PC-3 (cell line): ENCODE results near the gene ARHGAP12. TPM values are rescaled to one million over a fixed set of nuclear protein-coding genes. Genes with fewer than 3 reads are reported as not detected.

Experiments used
- ATAC-seq: fragments of 200-7000 bp; cut with Tn5 transposase; 2 replicates; pipeline ENCODE4 v1.9.1; 2020; ENCODE audit warnings: mild to moderate bottlenecking, moderate library complexity
- BruUV-seq: library from RNA; stranded (reverse); fragments of 400-500 nt; replicated peaks from 2 replicates; lab custom pipeline; 2021; lab: Mats Ljungman, UMichigan
- CTCF ChIA-PET: fragments of 300-600 bp; sonication (Branson Sonifier 250); formaldehyde crosslinking; loops from one replicate; lab custom pipeline; 2022; ENCODE audit warnings: antibody characterized with exemption; lab: Charles Lee
- POLR2A ChIA-PET: fragments of 300-600 bp; sonication (Branson Sonifier 250); formaldehyde crosslinking; loops from one replicate; lab custom pipeline; 2022; ENCODE audit warnings: antibody characterized with exemption; ENCODE audit not compliant: unreplicated experiment; lab: Charles Lee
- DNase-seq: peaks from one replicate; pipeline ENCODE4 v3.0.0-alpha.2; 2015
- H2AFZ ChIP-seq: fragments of 300-600 bp; sonication (generic); 2 replicates; pipeline ENCODE4 v1.6.0; 2016; ENCODE audit warnings: antibody characterized with exemption, low read length
- H3F3A ChIP-seq: fragments of 300-600 bp; sonication (generic); one replicate; pipeline ENCODE4 v1.6.0; 2017; ENCODE audit warnings: antibody characterized with exemption, low read length, control low read depth, mild to moderate bottlenecking; ENCODE audit not compliant: unreplicated experiment
- H3K27ac ChIP-seq: fragments of 300-600 bp; sonication (generic); 2 replicates; pipeline ENCODE4 v1.5.1; 2016; ENCODE audit warnings: mild to moderate bottlenecking, low read length
- H3K27me3 ChIP-seq: fragments of 300-600 bp; sonication (generic); 2 replicates; pipeline ENCODE4 v1.6.1; 2016; ENCODE audit warnings: low read length, mixed read lengths
- H3K36me3 ChIP-seq: fragments of 300-600 bp; sonication (generic); 2 replicates; pipeline ENCODE4 v1.6.1; 2016; ENCODE audit warnings: low read depth, mixed run types, low read length, mixed read lengths
- H3K4me1 ChIP-seq: fragments of 300-600 bp; sonication (generic); 2 replicates; pipeline ENCODE4 v1.5.1; 2016; ENCODE audit warnings: low read length; ENCODE audit not compliant: insufficient read depth
- H3K4me2 ChIP-seq: fragments of 300-600 bp; sonication (generic); 2 replicates; pipeline ENCODE4 v1.6.0; 2016; ENCODE audit warnings: low read length
- H3K4me3 ChIP-seq: fragments of 300-600 bp; sonication (generic); 2 replicates; pipeline ENCODE4 v1.5.1; 2016; ENCODE audit warnings: mild to moderate bottlenecking, low read length, mixed read lengths
- H3K79me2 ChIP-seq: fragments of 300-600 bp; sonication (generic); 2 replicates; pipeline ENCODE4 v1.6.1; 2017; ENCODE audit warnings: low read length, mixed read lengths
- H3K9ac ChIP-seq: fragments of 300-600 bp; sonication (generic); 2 replicates; pipeline ENCODE4 v1.6.0; 2016; ENCODE audit warnings: mild to moderate bottlenecking, low read length
- H3K9me2 ChIP-seq: fragments of 300-600 bp; sonication (generic); replicated peaks from 2 replicates; pipeline ENCODE4 v1.6.1; 2016; ENCODE audit warnings: mixed run types, low read length, mixed read lengths
- H3K9me3 ChIP-seq: fragments of 300-600 bp; sonication (generic); 2 replicates; pipeline ENCODE4 v1.6.1; 2016; ENCODE audit warnings: low read length, mixed read lengths
- H4K20me1 ChIP-seq: fragments of 300-600 bp; sonication (generic); 2 replicates; pipeline ENCODE4 v1.6.1; 2016; ENCODE audit warnings: low read length, mixed read lengths
- EZH2 ChIP-seq: fragments of 300-600 bp; sonication (generic); IDR thresholded peaks from one replicate; pipeline ENCODE4 v1.6.1; 2017; ENCODE audit warnings: antibody characterized with exemption, mild to moderate bottlenecking, low read length; ENCODE audit not compliant: unreplicated experiment
- EZH2phosphoT487 ChIP-seq: fragments of 300-600 bp; sonication (generic); IDR thresholded peaks from 2 replicates; pipeline ENCODE4 v1.6.1; 2018; ENCODE audit warnings: mild to moderate bottlenecking, antibody characterized with exemption, low read length, borderline replicate concordance
- intact Hi-C: fragments of 100-400 bp; cut with micrococcal nuclease; formaldehyde crosslinking; loops from 2 replicates; pipeline ENCODE4 v1.9.0; 2023
- total RNA-seq: library from RNA; depleted of rRNA; stranded (reverse); fragments of >200 nt; gene quantifications from 2 replicates; pipeline ENCODE4 v1.2.3, GENCODE V29; 2014
- TF ChIP-seq, protein P1 (sequence below): fragments of 300-600 bp; sonication (generic); conservative IDR thresholded peaks from 2 replicates; pipeline ENCODE4 v1.5.1; 2017; ENCODE audit warnings: antibody characterized with exemption, low read depth, mild to moderate bottlenecking, low read length

Gene ARHGAP12
- total RNA-seq, 1 experiment from 2014 or later = 16.6 TPM

DNA sequence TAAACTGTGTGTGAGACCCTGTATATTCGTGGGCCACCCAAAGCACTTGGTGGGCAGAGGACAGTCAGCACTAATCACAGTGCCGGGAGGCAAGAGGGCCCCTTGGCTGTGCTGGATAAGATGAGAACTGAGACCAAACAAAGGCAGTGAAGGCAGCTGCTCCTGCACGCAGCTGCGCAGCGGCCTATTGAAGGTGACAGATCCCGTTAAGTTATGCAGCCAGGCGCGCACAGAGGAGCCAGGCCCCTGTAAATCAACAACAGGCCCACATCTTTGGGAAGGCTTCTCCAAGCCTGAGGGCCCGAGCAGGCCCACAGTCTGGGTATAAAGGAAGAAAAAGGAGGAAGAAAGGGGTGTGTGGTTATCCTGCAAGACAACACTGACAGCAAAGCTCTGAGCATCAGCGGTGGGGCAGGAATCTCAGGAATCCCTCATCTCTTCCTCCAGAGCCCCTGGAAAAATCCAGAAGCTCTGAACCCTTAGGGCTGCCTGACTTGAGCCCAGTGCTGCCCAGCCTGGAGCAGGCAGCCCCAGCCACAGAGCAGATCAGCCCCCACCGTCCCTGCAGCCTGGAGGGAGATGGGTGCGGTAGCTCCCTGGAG, 154.2 kb downstream of the ARHGAP12 start:
- TF ChIP-seq EZH2phosphoT487 = no peak
- TF ChIP-seq, protein P1, sequence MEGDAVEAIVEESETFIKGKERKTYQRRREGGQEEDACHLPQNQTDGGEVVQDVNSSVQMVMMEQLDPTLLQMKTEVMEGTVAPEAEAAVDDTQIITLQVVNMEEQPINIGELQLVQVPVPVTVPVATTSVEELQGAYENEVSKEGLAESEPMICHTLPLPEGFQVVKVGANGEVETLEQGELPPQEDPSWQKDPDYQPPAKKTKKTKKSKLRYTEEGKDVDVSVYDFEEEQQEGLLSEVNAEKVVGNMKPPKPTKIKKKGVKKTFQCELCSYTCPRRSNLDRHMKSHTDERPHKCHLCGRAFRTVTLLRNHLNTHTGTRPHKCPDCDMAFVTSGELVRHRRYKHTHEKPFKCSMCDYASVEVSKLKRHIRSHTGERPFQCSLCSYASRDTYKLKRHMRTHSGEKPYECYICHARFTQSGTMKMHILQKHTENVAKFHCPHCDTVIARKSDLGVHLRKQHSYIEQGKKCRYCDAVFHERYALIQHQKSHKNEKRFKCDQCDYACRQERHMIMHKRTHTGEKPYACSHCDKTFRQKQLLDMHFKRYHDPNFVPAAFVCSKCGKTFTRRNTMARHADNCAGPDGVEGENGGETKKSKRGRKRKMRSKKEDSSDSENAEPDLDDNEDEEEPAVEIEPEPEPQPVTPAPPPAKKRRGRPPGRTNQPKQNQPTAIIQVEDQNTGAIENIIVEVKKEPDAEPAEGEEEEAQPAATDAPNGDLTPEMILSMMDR = no peak
- no peak for TF ChIP-seq EZH2
- Histone ChIP-seq H3K36me3 (no peaks in the 10 kb centered on the region; the same call in 1 of the 2 replicates), H3K9me3 (no peaks in the 10 kb centered on the region), H3F3A (no peaks in the 10 kb centered on the region), H3K27ac (no peak overlapping the region), H3K4me3 (no peak overlapping the region), H3K4me1 (peaks cover under 1% of the 10 kb centered on the region; the same call in 1 of the 2 replicates), H3K27me3 (no peaks in the 10 kb centered on the region), H2AFZ (no peak overlapping the region), H3K9ac (no peak overlapping the region), H3K79me2 (no peaks in the 10 kb centered on the region), H4K20me1 (no peaks in the 10 kb centered on the region), H3K4me2 (no peak overlapping the region), H3K9me2 (no peaks in the 10 kb centered on the region)
- intact Hi-C loops = no loop called here
- no TSS peak for BruUV-seq
- no peak for ATAC-seq
- CTCF ChIA-PET = interaction anchor here (0.6 kb wide), 1 partner anchor 365 kb away, joined by 11 read pairs; no protein-coding TSS in a partner anchor
- POLR2A ChIA-PET = no interaction called here
- DNase-seq = no peak

DNA sequence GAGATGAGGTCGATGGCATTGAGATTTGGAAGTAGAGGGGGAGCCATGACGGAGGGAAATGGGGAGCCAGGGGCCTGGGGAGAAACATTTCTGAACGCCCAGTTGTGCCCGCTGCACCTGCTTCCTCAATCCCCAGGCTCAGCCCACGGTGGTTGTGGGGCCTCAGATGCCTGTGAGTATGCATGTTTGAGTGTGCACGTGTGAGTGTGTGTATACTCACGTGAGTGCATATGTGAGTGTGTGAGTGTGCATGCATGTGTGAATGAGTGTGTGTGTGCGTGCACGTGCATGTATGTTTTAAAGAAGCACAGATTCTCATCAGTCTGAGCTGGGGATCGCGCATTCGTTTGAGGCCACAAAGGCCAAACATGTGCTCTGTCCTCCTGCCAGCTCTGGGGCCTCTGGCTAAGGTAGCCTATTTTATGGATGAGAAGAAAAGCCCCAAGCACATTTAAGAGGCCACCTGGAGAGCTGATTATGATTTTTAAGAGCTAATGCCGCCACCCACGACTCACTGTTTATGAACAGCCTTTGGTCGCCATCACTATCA, 154.8 kb downstream of the ARHGAP12 start:
- TF ChIP-seq EZH2 (no peak), EZH2phosphoT487 (no peak)
- TF ChIP-seq, protein P1 = no peak
- Histone ChIP-seq H3K9ac (no peak overlapping the region), H3K36me3 (no peaks in the 10 kb centered on the region; the same call in 1 of the 2 replicates), H3K79me2 (no peaks in the 10 kb centered on the region), H3K27me3 (no peaks in the 10 kb centered on the region), H3F3A (no peaks in the 10 kb centered on the region), H4K20me1 (no peaks in the 10 kb centered on the region), H3K4me3 (no peak overlapping the region), H3K4me1 (peaks cover 6% of the 10 kb centered on the region; the same call in 1 of the 2 replicates), H3K9me3 (no peaks in the 10 kb centered on the region), H3K4me2 (no peak overlapping the region), H3K9me2 (no peaks in the 10 kb centered on the region), H3K27ac (no peak overlapping the region), H2AFZ (no peak overlapping the region)
- CTCF ChIA-PET = interaction anchor here (0.6 kb wide), 1 partner anchor 366 kb away, joined by 11 read pairs; no protein-coding TSS in a partner anchor
- DNase-seq = no peak
- no peak for ATAC-seq
- POLR2A ChIA-PET = no interaction called here
- no TSS peak for BruUV-seq
- intact Hi-C loops = no loop called here

DNA sequence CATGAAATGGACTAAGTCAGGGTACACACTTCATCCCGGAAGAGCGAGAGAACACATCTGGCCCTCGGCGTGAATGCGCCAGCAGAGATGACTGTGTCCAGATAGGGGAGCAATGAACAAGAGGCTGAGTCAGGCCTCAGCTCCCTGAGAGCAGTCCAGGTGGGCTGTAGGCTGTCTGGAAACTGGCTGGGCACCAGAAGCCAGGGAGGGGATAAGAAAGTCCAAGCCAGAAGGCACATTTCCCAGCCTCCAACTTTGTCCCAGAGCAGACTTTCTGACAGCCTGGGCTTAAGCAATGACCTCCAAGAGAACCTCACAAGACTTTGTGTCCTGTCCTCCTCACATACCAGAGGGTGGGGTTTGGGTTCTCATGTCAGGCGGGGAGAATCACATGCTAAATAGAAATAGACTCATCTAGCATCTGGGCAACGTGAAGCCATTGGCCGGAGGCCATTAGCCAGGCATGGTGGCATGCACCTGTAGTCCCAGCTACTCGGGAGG, 157.2 kb downstream of the ARHGAP12 start:
- DNase-seq (no peak), ATAC-seq (no peak)
- TF ChIP-seq EZH2 (no peak), EZH2phosphoT487 (no peak)
- TF ChIP-seq, protein P1 = no peak
- intact Hi-C loops = no loop called here
- no TSS peak for BruUV-seq
- no peak overlapping the region for H3K9ac ChIP-seq
- H3K36me3 ChIP-seq = no peaks in the 10 kb centered on the region; the same call in 1 of the 2 replicates
- no peaks in the 10 kb centered on the region for H4K20me1 ChIP-seq
- no peaks in the 10 kb centered on the region for H3K27me3 ChIP-seq
- no peaks in the 10 kb centered on the region for H3K9me2 ChIP-seq
- H3K79me2 ChIP-seq = no peaks in the 10 kb centered on the region
- peaks cover 11% of the 10 kb centered on the region; the same call in 1 of the 2 replicates for H3K4me1 ChIP-seq
- no peaks in the 10 kb centered on the region for H3F3A ChIP-seq
- POLR2A ChIA-PET = no interaction called here
- H2AFZ ChIP-seq = no peak overlapping the region
- no peak overlapping the region for H3K4me2 ChIP-seq
- H3K27ac ChIP-seq = no peak overlapping the region
- no peak overlapping the region for H3K4me3 ChIP-seq
- CTCF ChIA-PET = no interaction called here
- no peaks in the 10 kb centered on the region for H3K9me3 ChIP-seq
